Stimulated activated CD8-positive, alpha-beta memory T cell treated with anti-CD3 and anti-CD28 coated beads, Interleukin-15, amount 100 ng/mL, for 4 hours (primary cell): ENCODE results near the gene TREM2.

Experiments used
- DNase-seq, 2 donors: peaks; one replicate each; pipeline ENCODE4 v3.0.0-alpha.2; 2020; ENCODE audit warnings: low read depth in 2 of 2

Gene TREM2

DNA sequence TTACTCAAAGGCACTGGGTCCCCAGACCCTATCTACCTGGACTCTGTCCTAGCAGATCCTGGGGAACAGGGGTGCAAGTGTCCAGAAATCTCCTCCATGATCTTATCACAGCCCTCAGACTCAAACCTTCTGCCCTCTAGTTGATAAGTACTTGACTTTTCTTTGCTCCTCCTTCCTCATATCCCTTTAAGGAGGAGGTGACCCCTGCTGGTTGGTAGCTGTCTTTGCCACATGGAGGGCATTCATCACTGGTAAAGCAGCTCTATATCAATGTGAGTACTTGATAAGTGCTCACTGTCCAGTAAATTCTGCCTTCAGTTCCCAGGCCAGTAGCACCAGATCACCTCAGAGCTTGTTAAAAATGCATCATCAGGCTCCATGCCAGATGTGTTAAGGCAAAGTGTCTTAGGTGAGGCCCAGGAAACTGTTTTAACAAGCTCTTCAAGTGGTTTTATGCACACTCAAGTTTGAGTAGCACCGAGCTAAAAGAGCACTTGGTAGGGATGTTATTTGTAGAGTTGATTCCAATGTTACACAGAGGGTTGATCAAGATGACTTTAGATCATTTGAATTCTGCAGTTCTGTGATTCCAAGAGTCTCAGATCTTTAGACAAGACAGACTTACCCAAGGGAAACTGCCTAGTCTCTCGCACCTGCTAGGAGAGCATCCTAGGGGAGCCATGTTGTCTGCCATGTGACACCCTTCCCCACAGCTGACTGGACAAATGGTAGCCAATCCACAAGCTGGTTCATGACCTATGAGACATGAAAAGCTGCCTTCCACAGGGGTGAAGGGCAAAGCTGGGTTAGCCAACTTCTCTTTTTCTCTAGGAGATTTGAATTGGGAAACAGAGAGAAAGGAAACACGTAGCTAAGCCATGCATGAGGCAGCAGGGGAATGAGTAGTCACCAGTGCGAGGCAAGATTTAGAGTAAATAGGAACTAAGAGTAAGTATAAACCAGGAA is 19.4 kb upstream of the TREM2 start:
- DNase-seq: no peak

DNA sequence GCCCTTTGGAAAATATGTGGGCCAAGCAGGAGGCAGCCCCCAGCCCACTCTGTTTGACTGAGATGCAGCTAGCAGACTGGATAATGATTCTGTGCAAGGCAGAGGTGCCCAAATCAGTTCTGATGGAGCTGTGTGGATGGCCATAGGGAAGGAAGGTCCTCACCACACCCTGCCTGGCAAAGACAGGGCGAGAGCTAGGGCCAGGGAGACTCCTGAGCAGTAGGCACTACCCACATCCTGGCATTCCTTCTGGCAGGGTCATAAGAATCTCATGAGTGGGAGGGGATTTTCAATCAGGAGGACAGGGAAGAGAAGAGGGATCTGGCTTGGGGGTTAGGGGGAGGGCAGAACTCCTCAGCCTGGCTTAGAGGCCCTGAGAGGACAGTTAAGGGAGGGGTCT is 18.6 kb upstream of the TREM2 start:
- DNase-seq: no peak

DNA sequence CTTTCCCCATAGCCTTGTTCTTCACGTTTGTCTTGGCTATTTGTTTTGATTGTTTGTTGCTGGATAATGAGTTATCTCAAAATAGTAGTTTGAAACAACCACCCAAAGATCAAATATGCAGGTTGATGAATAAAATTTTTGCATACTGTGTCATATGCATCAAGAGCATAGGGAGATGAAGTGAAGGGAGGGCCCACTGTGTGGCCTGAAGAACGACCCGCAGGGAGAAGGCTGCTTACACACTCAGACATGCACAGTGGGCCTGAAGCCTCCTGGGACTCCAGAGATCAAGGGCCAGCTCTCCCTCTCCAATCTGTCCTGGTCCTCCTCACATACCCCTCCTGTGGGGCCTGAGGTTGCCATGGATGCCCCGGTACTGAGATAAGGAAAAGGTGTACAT is 16.2 kb upstream of the TREM2 start:
- DNase-seq: no peak

DNA sequence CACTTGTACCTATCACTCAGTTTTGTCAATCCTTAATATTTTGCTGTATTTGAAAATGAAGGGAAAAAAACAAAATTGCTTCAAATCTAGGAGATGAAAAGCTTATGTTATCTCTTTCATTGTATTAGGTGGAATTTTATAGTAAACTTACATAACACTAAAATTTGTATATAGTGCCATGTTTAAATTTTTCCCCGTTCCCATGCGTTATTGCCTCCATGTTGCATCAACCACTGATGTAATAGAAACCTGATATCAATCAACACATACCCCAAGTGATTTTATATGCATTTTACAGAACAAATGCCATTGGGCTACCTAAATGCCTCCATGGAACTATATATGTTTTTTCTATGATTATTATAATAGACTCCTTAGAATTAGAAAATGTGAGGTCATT is 14.8 kb upstream of the TREM2 start:
- no peak for DNase-seq

DNA sequence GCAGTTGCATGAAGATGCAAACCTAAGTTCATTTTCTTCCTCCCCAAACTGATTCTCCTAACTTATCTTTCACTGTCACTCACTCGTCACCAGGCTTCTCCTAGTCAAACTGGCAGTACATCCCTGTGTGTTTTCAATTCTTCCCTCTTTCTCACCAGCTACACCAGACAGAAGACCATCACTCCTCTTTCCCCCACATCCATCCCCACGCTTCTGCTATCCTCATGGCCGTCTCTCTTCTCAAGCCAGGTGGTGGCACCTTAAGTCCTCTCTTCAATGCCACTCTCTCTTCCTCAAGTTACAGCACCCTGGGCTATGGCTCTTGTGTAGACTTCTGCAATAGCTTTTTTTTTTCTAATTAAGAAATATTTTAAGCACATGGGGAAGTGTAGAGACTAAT is 14.4 kb upstream of the TREM2 start:
- DNase-seq: no peak

DNA sequence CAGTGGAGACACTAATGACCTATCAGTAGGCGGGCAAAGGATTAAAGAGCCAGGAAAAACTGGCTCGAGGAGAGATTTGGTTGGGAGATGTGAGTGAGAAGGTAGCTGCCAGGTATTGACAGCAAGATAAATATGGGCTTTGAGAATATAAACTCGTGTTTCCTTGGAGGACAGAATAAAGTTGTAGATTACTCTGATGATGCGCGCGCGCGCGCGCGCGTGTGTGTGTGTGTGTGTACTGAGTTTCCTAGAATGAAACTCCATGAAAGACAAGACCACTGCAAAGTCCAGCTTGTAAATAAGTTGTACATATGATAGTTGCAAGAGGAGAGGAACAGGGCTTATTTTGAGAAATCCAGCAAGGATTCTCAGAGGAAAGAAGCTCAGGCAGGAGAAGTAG is 13.3 kb upstream of the TREM2 start:
- no peak for DNase-seq

DNA sequence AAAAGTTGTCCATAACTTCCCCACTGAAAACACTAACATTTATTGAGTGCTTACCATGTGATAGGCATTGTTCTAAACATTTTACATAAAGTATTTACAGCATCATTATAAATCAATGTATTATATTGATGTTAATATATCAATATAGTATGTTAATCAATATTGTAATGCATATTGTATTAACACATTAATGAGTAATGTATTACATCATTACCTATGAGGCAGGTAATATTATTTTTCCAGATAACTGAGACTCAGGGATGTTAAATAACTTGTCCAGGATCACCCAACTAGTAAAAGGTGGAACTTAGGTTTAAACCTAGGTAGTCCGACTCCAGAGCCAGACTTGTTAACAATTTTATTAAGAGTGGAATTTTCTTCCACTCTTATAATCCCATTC is 12.2 kb upstream of the TREM2 start:
- DNase-seq: no peak

DNA sequence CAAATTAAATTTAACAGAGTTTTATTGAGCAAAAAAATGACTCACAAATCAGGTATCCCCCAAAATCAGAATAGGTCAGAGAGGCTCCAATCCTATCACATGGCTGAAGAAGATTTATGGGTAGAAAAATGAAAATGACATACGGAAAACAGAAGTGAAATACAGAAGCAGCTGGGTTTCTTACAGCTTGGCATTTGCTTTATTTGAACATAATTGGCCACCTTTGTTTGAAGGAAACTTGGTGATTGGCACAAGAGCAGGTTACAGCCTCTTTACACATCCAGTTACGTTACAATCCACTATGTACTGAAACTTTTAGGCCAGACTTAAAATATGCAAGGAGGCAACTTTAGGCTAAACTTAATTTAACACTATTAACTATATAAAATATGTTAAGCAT is 11.7 kb upstream of the TREM2 start:
- no peak for DNase-seq

DNA sequence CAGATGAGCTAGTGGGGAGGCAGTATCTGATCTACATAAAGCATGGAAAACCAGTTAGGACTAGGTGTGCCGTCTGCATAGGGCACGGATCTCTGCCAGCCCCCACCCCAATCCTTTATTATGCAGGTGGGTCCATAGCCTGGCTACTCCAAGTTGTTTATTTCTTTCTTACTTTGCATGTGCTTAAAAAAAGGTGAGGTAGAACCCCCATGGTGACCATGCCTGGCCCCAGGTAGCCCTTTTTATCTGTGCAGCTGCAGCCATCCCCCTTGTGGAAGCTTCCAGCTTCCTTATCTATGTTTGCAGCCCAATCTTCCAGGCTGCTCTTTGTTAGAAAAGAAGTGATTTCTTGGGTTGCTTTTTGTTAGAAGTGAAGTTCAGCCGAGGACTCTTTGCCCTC is 9.0 kb upstream of the TREM2 start:
- no peak for DNase-seq

DNA sequence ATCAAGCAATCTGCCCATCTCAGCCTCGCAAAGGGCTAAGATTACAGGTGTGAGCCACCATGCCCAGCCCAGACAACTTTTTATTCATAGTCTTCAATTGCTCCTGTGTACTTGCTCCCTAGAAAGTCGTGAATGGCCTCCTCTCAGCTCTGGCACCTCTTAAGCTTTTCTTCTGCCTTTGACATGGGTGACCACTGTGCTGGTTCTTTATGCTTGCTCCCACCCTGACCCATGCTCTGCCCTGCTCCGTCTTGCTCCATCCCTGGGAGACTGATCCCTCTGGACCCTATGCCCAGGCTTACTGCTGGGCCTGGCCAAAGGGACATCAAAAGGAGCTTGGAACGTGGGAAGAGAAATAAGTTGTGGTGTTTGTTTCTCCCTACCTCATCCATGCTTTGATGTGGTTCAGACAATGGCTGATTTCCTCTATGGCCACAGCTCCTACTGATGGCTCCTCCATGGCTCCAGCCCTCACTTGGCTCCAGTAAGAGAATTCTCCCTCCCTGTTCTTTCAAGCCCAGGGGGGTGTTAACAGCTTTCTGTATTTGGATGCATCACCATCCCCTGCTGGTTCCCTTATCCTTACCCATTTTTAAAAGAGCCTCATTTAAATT is 7.7 kb upstream of the TREM2 start:
- no peak for DNase-seq

DNA sequence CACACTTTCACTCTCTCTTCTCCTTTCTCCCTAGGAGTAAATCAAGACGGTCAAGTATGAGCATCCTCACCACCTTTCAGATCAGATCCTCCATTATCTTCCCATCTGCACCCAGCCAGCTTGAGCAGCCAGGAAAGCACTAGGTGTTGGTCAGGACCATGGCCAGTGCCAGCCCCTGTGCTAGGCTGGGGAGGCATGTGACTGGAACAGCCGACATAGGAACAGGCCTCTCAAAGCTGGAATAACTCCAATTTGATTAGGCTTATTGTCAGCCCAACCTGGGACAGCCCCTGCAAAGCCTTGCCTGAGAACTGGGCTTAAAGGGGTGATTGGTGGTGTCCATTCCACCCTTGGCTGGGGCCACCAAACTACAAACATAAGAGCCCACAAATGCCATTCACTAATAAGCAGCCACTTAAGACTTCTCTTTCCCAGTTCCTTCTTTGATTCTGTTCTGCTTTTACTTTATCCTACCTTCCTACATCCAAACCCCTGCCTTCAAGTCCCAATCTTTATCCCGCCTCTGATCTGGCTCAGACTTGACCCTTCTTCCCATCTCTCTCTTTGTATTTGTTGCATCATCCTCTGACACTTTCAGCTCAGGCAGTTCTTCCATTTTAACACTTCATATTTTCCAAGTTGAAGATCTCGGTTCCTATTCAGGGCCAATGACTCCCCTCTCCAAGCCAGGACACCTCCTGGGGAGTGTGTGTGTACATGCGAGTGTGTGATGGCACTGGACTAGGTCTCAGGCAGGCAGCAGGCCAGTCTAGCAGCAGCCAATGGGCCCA is 4.5 kb upstream of the TREM2 start:
- DNase-seq: no peak

DNA sequence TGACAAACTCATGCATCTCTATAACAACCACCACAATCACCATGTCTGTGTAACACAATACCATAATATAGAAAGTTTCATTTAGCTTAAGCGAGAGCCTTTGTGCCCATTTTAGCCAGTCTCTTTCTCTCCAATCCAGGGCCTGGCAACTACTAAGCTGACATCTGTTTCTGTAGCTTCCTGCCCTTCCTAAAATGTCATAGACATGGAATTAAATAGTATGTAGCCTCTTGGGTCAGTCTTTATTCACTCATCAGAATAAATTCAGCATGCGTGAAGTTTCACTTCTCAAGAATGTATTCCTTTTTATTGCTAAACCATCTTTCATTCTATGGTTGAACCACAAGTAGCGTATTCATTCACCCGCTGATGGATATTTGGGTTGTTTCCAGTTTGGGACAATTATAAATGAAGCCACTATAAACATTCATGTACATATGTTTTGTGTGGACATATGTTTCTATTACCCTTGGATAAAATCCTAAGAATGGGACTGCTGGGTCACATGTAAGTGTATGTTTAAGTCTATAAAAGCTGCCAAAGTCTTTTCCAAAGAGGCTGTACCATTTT is 1.7 kb upstream of the TREM2 start:
- DNase-seq: no peak

DNA sequence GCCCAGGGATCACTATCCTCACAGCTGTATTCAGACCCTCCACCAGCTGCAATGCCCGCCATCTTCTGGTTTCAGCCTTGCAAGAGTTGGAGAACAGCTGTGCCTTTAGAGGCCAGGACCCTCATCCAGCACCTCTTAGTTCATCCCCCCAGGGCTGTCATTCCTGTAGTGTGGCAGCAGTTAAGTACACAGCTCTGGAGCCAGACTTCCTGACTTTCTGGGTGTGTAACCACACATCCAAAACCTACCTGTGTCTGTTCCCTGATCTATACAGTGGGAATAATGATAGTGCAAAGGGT is 452 bp upstream of the TREM2 start:
- DNase-seq: no peak

DNA sequence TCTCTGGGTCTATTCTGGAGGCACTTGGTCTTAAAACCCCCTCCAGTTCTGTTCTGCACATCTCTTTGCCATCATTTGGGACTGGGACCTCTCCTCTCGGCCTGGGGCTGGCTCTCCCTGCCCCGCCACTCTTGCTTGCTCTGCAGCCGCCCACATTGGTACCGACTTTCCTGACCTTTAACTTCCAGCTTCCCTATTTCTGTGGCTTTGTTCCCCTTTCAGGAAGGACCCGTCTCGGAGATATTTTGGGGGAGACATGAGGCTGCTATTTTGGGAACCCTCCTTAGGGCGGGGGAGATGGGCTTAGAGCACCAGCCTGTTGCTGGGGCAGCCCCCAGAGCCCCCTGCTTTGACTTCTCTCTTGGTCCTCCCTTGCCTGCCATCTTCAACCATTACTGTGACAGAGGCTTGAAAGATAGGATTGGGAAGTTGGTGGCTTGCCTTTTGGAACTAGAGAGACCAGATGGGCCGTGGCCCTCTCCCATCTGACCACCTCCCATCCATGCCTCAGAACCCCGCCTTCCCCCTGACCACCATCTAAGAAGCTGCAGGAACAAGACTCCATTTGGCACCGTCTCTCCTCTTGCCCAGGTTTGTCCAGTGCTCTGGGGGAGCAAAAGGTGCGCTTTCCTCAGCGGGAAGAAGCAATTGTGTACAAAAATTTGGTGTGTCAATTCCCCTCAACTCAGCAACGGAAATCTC is 914 bp downstream of the TREM2 start:
- DNase-seq: no peak

DNA sequence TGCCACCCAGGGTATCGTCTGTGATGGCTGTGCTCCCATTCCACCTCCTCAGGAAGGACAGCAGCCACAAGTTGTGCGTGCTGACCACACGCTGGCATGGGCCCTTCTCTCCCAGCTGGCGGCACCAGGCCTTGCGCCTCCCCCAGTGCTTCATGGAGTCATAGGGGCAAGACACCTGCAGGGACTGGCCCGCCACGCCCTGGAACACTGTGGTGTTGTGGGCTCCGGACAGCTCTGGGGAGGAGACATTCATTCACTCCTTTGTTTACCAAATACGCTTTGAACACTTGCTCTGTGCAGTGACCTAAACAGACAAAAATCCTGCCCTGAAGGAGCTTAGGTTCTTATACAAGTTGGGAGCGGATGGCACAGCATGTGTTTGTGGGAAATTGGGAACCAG is 1.5 kb downstream of the TREM2 start:
- DNase-seq: no peak

DNA sequence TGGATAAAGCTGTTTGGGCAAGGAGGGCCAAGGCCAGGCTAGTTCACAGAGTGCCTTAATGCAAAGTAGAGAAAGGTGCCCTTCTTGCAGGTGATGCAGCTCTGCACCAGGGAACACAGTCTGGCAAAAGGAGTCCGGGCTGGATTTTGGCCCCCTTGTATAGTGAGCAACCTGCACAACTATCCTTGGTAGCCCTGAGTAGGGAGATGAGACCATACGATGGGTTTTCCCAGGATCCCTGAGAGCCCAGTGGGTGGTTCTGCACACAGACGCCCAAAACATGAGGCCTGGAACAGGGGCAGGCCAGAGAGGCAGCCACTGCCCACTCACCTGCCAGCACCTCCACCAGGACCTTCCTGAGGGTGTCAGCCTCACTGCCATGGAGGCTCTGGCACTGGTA is 2.0 kb downstream of the TREM2 start:
- no peak for DNase-seq

DNA sequence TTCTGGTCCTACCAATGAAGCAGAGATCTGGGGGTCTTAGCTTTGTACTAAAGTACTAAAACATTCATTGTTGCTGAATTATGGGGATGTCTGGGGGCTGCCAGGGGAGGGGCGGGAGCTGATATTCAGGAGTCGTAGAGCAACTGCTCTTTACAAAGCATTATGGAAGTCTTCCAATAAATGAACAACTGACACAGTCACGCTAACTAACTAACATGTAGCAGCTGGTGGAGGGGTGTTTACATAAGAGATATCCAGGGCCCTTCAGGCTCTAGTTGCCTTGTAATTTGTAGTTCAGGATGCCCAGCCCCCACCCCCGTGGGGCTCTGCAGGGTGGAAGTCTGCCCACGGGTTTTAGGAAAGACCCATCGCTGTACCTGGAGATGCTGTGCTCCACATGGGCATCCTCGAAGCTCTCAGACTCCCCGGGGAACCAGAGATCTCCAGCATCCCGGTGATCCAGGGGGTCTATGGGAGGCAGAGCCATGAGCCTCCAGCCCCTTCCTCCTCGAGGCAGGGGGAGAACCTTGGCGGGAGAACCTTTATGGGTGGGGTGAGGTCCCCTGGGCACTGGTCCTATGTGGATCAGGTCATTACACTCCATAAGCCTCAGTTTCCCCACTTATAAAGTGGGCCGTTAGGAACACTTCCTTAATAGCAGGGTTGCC is 3.4 kb downstream of the TREM2 start:
- no peak for DNase-seq

DNA sequence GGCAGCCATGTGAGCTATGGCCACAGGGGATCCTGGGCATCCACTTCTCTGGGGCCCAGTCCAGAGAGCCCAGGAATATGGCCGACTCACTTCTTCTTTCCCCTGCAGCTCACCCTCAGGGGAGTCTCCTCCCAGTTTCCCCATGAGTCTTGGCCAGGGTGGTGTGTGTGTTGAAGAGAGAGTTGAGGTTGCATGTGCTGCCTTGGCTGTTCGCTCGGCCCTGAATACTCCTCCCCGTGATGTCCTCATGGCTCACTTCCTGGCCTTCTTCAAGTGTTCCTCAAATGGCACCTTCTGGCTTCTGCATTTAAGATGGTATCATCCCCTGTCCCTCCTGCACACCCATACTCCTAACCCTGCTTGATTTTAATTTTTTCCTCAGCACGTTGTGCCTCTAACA is 5.6 kb downstream of the TREM2 start:
- no peak for DNase-seq

DNA sequence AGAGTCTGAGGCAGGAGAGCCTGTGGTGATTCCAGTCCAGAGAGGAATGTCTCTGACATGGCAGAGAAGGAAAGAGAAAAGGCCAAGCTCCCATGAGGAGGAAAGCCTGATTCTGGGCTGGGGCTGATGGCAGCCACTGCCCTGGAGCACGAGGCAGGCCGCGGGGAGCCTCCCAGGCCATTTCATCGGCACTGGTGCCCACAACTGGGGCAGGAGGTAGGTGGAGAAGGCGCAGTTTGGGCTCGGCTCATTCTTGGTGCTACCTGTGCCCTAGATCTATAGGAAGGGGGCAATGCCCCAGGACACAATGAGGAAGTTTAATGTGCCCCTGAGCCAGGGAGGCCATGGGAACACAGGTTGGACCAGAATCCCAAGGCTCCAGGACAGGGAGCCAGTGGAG is 6.1 kb downstream of the TREM2 start:
- DNase-seq: no peak

DNA sequence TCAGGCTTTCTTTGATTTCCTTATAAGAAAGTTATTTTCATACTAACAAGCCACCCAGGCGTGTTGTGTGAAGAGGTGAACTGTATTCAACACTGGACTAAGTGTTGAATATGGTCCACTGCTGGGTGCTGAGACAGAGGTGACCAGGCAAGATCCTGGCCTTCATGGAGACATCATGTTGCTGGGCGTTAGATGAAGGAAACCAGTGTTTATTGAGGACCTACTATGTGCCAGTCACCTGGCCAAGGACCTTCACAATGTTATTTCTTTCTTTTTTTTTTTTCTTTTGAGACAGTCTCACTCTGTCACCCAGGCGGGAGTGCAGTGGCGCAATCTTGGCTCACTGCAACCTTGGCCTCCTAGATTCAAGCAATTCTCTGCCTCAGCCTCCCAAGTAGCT is 6.9 kb downstream of the TREM2 start:
- DNase-seq: no peak

DNA sequence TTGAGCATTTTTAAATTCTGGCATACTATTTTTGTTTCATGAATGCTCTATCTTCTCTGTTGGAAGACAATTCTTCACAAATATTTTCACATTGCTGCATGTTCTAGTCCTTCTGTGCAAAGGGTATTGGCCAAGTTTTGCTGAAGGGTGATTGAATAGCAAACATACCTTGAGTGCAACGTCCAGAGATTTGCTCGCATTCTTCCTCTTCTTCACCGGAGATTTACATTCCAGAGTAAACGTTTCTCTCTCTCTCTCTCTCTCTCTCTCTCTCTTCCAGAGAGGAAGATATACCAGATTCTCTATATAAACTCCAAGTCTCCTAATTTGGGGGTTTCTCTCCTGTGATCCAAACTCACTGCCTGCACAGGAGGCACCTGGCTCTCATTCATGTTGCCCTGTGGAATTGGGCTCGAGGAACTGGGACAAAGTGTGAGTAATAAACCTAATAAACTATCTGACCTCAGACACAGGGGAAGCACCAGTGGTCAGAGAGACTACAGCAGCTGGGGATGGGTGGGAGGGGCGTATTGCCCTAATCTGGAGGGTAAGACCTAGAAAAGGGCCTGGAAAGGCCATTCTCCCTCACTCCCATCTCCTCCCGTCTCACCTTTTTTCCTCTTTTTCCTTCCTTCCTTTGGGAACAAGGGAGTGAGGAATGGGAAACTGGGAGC is 7.6 kb downstream of the TREM2 start:
- DNase-seq: no peak
